Calu3 (cell line): ENCODE data around the gene TTC16. TPM values are rescaled to one million over a fixed set of nuclear protein-coding genes. Genes with fewer than 3 reads are reported as not detected.

Experiments
- BruUV-seq: library from RNA; stranded (reverse); fragments of 400-500 nt; replicated peaks from 2 replicates; lab custom pipeline; 2021; lab: Mats Ljungman, UMichigan
- CTCF ChIA-PET: fragments of 300-600 bp; sonication (Branson Sonifier 250); formaldehyde crosslinking; loops from one replicate; lab custom pipeline; 2022; ENCODE audit warnings: antibody characterized with exemption; lab: Charles Lee
- DNase-seq: peaks from one replicate; pipeline ENCODE4 v3.0.0; 2022
- H3K27ac Mint-ChIP-seq: one replicate; pipeline ENCODE4 v1.8.0; 2022; ENCODE audit warnings: mixed read lengths; ENCODE audit not compliant: unreplicated experiment
- H3K27me3 Mint-ChIP-seq: one replicate; pipeline ENCODE4 v1.8.0; 2022; ENCODE audit warnings: mixed read lengths; ENCODE audit not compliant: unreplicated experiment
- H3K36me3 Mint-ChIP-seq: one replicate; pipeline ENCODE4 v1.8.0; 2022; ENCODE audit warnings: mild to moderate bottlenecking, moderate library complexity, mixed read lengths; ENCODE audit not compliant: insufficient read depth, unreplicated experiment
- H3K4me1 Mint-ChIP-seq: one replicate; pipeline ENCODE4 v1.8.0; 2022; ENCODE audit warnings: mild to moderate bottlenecking, low read depth, mixed read lengths; ENCODE audit not compliant: unreplicated experiment
- H3K4me3 Mint-ChIP-seq: one replicate; pipeline ENCODE4 v1.8.0; 2022; ENCODE audit warnings: mild to moderate bottlenecking, low read depth, moderate library complexity, mixed read lengths; ENCODE audit not compliant: unreplicated experiment
- H3K9me3 Mint-ChIP-seq: one replicate; pipeline ENCODE4 v1.8.0; 2022; ENCODE audit warnings: low read depth, mixed read lengths; ENCODE audit not compliant: unreplicated experiment
- intact Hi-C: fragments of 100-400 bp; cut with micrococcal nuclease; formaldehyde crosslinking; loops from one replicate; pipeline ENCODE4 v1.10.0; 2022; ENCODE audit not compliant: unreplicated experiment
- total RNA-seq: library from RNA; stranded (reverse); gene quantifications from 2 replicates; pipeline ENCODE4 v1.2.3, GENCODE V29; 2022
- TF ChIP-seq, protein P1 (sequence below): fragments of 200-600 bp; IDR thresholded peaks from one replicate; pipeline ENCODE4 v1.8.0; 2022; ENCODE audit warnings: antibody characterized with exemption; ENCODE audit not compliant: unreplicated experiment

Gene TTC16
- total RNA-seq, 1 experiment from 2014 or later, result not detected

DNA sequence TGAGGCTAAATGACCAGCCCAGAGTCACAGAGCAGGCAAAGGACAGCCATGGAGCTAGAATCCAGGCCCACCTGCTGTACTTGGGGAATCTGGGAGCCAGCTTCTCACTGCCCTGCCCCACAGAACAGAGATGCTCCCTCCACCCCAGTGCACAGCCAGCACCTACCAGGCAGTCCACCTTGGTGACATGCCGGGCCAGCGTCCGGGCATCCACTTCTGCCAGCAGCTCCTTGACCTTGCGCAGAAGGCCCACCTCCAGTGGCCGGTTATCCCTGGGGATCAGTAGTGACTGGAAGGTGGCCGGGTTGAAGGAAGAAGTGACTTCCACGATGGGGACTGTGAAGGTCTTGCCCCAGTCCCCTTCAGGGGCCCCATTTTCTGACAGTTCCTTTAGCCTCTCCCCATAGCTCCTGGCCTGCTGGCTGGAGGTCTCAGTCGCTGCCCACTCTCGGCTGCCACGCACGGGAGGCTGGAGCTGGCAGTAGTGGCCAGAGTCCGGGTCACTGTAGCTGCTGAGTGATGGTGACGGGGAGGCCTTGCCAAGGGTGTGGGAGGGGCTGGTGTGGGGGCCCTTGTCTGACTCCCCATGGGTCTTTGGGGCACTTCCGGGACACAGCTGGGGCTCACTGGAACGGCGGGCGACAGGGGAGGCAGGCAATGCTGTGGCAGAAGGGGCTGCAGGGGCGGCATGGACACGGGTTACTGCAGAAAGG is 28.7 kb downstream of the TTC16 start:
- Mint-ChIP-seq H3K9me3 (no peaks in the 10 kb centered on the region), H3K36me3 (no peaks in the 10 kb centered on the region), H3K4me3 (no peak overlapping the region), H3K27me3 (peaks cover 45% of the 10 kb centered on the region), H3K27ac (no peak overlapping the region), H3K4me1 (peaks cover 7% of the 10 kb centered on the region)
- BruUV-seq, result no TSS peak
- CTCF ChIA-PET, result no interaction called here
- TF ChIP-seq, protein P1, sequence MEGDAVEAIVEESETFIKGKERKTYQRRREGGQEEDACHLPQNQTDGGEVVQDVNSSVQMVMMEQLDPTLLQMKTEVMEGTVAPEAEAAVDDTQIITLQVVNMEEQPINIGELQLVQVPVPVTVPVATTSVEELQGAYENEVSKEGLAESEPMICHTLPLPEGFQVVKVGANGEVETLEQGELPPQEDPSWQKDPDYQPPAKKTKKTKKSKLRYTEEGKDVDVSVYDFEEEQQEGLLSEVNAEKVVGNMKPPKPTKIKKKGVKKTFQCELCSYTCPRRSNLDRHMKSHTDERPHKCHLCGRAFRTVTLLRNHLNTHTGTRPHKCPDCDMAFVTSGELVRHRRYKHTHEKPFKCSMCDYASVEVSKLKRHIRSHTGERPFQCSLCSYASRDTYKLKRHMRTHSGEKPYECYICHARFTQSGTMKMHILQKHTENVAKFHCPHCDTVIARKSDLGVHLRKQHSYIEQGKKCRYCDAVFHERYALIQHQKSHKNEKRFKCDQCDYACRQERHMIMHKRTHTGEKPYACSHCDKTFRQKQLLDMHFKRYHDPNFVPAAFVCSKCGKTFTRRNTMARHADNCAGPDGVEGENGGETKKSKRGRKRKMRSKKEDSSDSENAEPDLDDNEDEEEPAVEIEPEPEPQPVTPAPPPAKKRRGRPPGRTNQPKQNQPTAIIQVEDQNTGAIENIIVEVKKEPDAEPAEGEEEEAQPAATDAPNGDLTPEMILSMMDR, result no peak
- intact Hi-C loops, result no loop called here
- no peak for DNase-seq

DNA sequence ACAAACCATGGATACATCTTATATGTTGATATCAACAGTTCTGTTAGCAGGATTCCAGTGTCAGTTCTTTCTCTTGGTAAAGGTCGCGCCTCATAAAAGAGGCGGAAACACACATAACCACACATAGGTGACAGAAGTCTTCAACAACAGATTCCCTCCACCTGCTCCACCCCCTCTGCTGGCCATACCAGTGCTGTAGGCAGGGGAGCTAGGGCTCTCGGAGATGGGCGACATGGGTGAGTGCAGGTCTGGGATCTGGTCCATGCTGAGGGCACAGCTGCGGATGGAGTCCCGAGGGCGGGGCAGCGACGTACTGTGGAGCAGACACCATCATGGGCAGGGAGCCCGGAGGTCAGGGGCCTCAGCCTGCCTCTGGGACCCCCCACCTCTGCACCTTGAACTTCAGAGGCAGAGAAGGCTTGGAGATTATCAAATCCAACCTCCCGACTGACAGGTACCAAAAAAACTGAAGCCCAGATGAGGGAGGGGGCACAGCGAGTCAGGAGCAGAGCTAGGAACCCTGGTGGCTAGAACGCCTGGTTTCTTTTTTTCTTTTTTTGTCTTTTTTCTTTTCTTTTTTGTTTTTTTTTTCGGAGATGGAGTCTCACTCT is 31.2 kb downstream of the TTC16 start:
- DNase-seq, result no peak
- H3K4me3 Mint-ChIP-seq, result no peak overlapping the region
- H3K4me1 Mint-ChIP-seq, result peaks cover 4% of the 10 kb centered on the region
- BruUV-seq, result no TSS peak
- TF ChIP-seq, protein P1, result no peak
- CTCF ChIA-PET, result interaction anchor here (0.7 kb wide), 1 partner anchor 14 kb away, joined by 4 read pairs; no protein-coding TSS in a partner anchor
- peaks cover 5% of the 10 kb centered on the region for H3K36me3 Mint-ChIP-seq
- H3K9me3 Mint-ChIP-seq, result no peaks in the 10 kb centered on the region
- H3K27me3 Mint-ChIP-seq, result peaks cover 65% of the 10 kb centered on the region
- no peak overlapping the region for H3K27ac Mint-ChIP-seq
- intact Hi-C loops, result no loop called here

DNA sequence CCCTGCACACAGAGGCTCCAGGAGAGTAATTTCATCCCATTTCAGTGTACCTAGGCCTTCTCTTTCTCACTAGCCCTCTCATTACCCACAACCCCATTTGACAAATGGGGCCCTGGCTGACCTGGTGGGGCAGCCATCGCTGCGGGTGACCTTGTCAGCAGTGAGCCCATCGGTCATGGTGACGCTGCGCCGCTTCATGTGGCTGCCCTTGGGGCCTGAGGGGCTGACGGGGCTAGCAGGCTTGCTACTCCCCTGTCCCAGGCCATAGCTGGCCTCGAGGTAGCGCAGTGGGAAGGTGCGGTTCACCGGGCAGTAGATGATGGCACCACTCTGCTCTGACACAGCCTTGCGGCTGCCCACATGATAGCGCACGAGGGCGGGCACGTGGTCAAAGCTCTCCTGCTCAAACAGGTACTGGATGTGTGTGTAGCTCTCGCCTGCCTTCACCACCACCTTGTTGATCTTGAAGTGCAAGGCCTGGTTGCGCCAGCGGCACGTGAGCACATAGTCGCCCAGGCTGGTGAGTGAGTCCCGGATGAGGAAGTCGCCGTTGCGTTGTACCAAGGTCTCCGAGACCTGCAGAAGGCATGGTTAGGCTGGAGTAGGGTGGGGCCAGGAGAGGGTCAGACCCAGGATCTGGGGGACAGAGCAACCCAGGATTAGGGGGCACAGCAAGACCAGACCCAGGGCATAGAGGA is 33.4 kb downstream of the TTC16 start:
- CTCF ChIA-PET, result no interaction called here
- H3K27me3 Mint-ChIP-seq, result peaks cover 77% of the 10 kb centered on the region
- intact Hi-C loops, result no loop called here

More for the DNA sequence above, 33.4 kb downstream of the TTC16 start:
- Mint-ChIP-seq H3K36me3 (peaks cover 5% of the 10 kb centered on the region), H3K9me3 (no peaks in the 10 kb centered on the region), H3K4me1 (no peaks in the 10 kb centered on the region), H3K27ac (no peak overlapping the region), H3K4me3 (no peak overlapping the region)
- TF ChIP-seq, protein P1, result no peak
- BruUV-seq, result no TSS peak
- DNase-seq, result no peak
